Effector memory CD4-positive, alpha-beta T cell (primary cell): ENCODE measurements around the gene PDS5B.

Experiments used
- DNase-seq, 3 donors: peaks; one replicate each; pipeline ENCODE4 v3.0.0-alpha.2; 2020
- H3K27ac ChIP-seq: 2 replicates; pipeline ENCODE4 v1.7.0; 2013; ENCODE audit warnings: mild to moderate bottlenecking, low read length, moderate library complexity; ENCODE audit not compliant: insufficient read depth, poor library complexity, severe bottlenecking
- H3K27me3 ChIP-seq: replicated peaks from 2 replicates; pipeline ENCODE4 v1.7.0; 2013; ENCODE audit warnings: mild to moderate bottlenecking, low read length; ENCODE audit not compliant: insufficient read depth, control insufficient read depth, poor library complexity, severe bottlenecking
- H3K36me3 ChIP-seq: 2 replicates; pipeline ENCODE4 v1.7.0; 2013; ENCODE audit warnings: mild to moderate bottlenecking, low read length, moderate library complexity; ENCODE audit not compliant: control insufficient read depth, insufficient read depth
- H3K4me1 ChIP-seq: 2 replicates; pipeline ENCODE4 v1.7.0; 2013; ENCODE audit warnings: low read length, mild to moderate bottlenecking; ENCODE audit not compliant: control insufficient read depth, insufficient read depth, poor library complexity, severe bottlenecking
- H3K4me3 ChIP-seq: 2 replicates; pipeline ENCODE4 v1.7.0; 2013; ENCODE audit warnings: low read length, low read depth, mild to moderate bottlenecking; ENCODE audit not compliant: insufficient read depth, poor library complexity, severe bottlenecking
- H3K9me3 ChIP-seq: 2 replicates; pipeline ENCODE4 v1.7.0; 2013; ENCODE audit warnings: mild to moderate bottlenecking, low read length, moderate library complexity; ENCODE audit not compliant: control insufficient read depth

PDS5B gene

DNA sequence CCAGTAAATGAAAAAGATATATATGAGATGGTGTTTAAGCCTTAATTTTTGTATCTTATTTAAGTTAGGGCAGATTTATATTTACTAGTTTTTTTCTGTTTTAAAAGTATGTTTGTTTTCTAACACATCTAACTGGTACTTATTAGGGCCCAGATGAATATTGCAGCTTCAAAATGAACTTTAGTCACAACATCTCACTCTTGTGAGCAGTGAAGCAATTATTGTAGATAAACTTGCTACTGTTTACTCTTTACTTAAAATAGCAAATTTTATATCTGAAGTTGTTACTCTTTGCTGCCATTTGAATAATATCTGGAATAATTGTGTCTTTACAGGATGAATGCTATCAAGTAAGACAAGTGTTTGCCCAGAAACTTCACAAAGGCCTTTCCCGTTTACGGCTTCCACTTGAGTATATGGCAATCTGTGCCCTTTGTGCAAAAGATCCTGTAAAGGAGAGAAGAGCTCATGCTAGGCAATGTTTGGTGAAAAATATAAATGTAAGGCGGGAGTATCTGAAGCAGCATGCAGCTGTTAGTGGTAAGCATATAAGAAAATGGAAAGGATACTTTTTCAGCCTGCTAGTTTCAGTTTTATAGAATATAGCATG lies 166.8 kb downstream of the PDS5B start:
- Histone ChIP-seq H3K27me3 (no peaks in the 10 kb centered on the region), H3K27ac (no peak overlapping the region), H3K9me3 (no peaks in the 10 kb centered on the region), H3K4me1 (no peaks in the 10 kb centered on the region), H3K36me3 (peaks cover 4% of the 10 kb centered on the region), H3K4me3 (no peak overlapping the region)
- DNase-seq = no peak

DNA sequence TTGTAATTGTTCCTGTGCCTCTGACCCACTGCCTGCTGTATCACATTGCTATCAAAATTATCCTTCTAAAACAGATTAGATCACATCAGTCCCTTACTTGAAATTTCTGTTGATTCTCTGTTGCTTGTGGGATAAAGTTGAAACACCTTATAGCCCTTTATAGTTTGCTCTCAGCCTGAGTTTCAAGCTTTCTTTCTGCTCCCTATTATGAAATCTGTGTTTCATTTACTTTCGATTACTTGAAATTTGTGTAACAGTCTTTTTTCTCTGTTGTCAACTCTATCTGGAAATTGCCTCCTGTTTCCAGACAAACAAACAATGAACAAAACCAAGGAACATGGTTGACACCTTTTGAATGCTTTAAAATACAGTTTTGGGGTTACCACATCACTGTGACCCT lies 167.9 kb downstream of the PDS5B start:
- no peaks in the 10 kb centered on the region for H3K9me3 ChIP-seq
- no peak overlapping the region for H3K4me3 ChIP-seq
- peaks cover 12% of the 10 kb centered on the region for H3K36me3 ChIP-seq
- H3K27ac ChIP-seq = no peak overlapping the region
- no peaks in the 10 kb centered on the region for H3K27me3 ChIP-seq
- no peaks in the 10 kb centered on the region for H3K4me1 ChIP-seq
- no peak for DNase-seq

DNA sequence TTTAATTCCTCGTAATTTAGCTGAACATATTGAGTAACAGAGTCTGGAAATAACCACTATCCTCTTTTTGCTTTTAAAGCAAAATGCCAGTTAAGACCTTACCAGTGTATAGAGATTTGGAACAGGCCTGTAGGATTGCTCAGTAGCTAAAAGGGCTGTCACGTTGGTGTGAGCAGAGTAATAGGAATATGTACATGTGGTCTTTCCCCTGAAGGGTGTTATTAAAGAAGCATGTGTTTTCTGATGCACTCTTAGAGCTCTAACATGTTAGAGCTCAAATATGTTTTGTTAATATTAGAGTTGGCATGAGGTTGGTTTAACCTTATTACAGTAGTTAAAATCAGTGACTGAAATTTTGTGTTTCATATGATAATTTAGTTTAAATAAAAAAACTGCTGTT lies 172.9 kb downstream of the PDS5B start:
- no peak for DNase-seq
- Histone ChIP-seq H3K36me3 (peaks cover 24% of the 10 kb centered on the region), H3K27ac (no peak overlapping the region), H3K4me3 (no peak overlapping the region), H3K9me3 (peaks cover 4% of the 10 kb centered on the region), H3K27me3 (no peaks in the 10 kb centered on the region), H3K4me1 (no peaks in the 10 kb centered on the region)

- Histone ChIP-seq H3K36me3 (peaks cover 24% of the 10 kb centered on the region), H3K27me3 (no peaks in the 10 kb centered on the region), H3K4me3 (no peak overlapping the region), H3K9me3 (peaks cover 4% of the 10 kb centered on the region), H3K27ac (no peak overlapping the region), H3K4me1 (no peaks in the 10 kb centered on the region)
- no peak for DNase-seq
These were observed 175.2 kb downstream of the PDS5B start for GRCh38 chr13:32761472-32761871.

GRCh38 chr13:32779119-32779518 lies 192.9 kb downstream of the PDS5B start:
- H3K4me3 ChIP-seq = no peak overlapping the region
- no peaks in the 10 kb centered on the region for H3K27me3 ChIP-seq
- no peak for DNase-seq
- no peaks in the 10 kb centered on the region for H3K4me1 ChIP-seq
- H3K27ac ChIP-seq = no peak overlapping the region
- peaks cover 3% of the 10 kb centered on the region for H3K36me3 ChIP-seq
- no peaks in the 10 kb centered on the region for H3K9me3 ChIP-seq

DNA sequence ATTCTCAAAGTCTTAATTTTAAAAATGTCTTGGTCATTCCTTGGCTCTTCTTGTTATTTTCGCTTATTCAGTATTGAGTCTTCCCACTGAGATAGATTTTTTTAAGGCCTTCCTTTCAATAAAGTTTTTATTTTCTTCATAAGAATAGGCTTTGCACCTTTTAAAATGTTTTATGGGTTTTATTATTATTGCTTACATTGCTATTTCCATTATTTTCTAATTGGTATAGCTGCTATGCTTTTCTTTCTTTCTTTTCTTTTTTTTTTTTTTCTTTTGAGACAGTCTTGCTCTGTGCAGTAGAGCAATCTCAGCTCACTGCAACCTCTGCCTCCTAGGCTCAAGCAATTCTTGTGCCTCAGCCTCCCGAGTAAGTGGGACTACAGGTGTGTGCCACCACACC lies 195.7 kb downstream of the PDS5B start:
- DNase-seq = no peak
- Histone ChIP-seq H3K36me3 (peaks cover 3% of the 10 kb centered on the region), H3K4me1 (no peaks in the 10 kb centered on the region), H3K4me3 (no peak overlapping the region), H3K9me3 (no peaks in the 10 kb centered on the region), H3K27ac (no peak overlapping the region), H3K27me3 (no peaks in the 10 kb centered on the region)

DNA sequence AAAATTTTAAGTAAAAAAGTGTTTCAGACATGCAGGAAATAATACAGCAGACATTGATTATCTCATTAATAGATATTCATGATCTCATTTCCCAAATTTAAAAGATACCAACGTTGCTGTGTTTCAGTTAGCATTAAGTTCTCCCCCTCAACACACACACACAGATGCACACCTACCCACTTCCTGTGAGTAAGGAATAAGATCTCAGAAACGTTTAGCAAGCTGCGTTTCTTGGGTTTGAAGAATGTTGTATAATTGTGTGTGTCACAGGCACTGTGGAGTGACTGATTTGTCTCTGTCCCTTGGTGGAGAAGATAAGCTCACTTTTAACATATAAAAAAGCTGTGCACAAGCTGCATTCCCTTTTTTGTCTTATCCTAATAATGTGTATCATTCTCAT lies 196.8 kb downstream of the PDS5B start:
- H3K9me3 ChIP-seq = no peaks in the 10 kb centered on the region
- no peak overlapping the region for H3K4me3 ChIP-seq
- no peak overlapping the region for H3K27ac ChIP-seq
- no peaks in the 10 kb centered on the region for H3K27me3 ChIP-seq
- no peak for DNase-seq
- no peaks in the 10 kb centered on the region for H3K4me1 ChIP-seq
- H3K36me3 ChIP-seq = peaks cover 3% of the 10 kb centered on the region

DNA sequence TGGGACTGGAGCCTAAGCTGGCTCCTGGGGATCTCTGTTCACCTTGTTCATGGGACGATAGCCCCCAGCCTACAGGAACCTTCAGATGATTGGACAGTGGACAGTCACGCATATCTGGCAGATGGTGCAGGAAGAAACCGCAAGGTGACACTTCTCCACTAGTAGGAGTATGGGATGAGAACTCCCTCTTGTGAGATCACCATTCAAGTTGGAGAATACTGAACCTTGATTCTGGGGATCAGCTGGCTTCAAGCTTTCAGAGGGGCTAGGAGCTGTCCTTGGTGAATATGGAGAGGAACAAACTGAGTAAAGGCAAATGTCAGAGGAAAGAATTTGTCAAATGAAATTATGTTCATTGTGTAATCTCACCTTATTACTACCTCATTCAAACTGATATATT lies 204.5 kb downstream of the PDS5B start:
- Histone ChIP-seq H3K9me3 (no peaks in the 10 kb centered on the region), H3K4me1 (peaks cover 11% of the 10 kb centered on the region), H3K4me3 (no peak overlapping the region), H3K27ac (no peak overlapping the region), H3K27me3 (no peaks in the 10 kb centered on the region), H3K36me3 (no peaks in the 10 kb centered on the region)
- DNase-seq = no peak

- Histone ChIP-seq H3K36me3 (no peaks in the 10 kb centered on the region), H3K4me3 (no peak overlapping the region), H3K9me3 (no peaks in the 10 kb centered on the region), H3K27me3 (no peaks in the 10 kb centered on the region), H3K27ac (no peak overlapping the region), H3K4me1 (peaks cover 11% of the 10 kb centered on the region)
- DNase-seq = no peak
These were observed 205.4 kb downstream of the PDS5B start for GRCh38 chr13:32791545-32792172.

GRCh38 chr13:32796754-32797153 lies 210.5 kb downstream of the PDS5B start:
- DNase-seq = no peak
- Histone ChIP-seq H3K9me3 (no peaks in the 10 kb centered on the region), H3K27me3 (no peaks in the 10 kb centered on the region), H3K4me1 (peaks cover 4% of the 10 kb centered on the region), H3K4me3 (no peak overlapping the region), H3K27ac (no peak overlapping the region), H3K36me3 (no peaks in the 10 kb centered on the region)
